ENCODE data around the gene KRTAP5-10.
A peak's percentile ranks its signal among the peaks of the same experiment; 100 is the strongest.
"Not testable (repeated sequence)": the region's sequence is repeated elsewhere in the genome, so short reads cannot be mapped to it uniquely, and the experiment has no call there.

KRTAP5-10 gene

GRCh38 chr11:71568704-71569349 is 3.5 kb downstream of the KRTAP5-10 start:
- Histone ChIP-seq H3K27ac (peak overlapping the region; percentile 19), H3K4me3 (ENCODE audit: low read depth, low read length) (no peak overlapping the region), H3K9me3 (ENCODE audit: control insufficient read depth, low read length) (no peaks in the 10 kb centered on the region), H3K27me3 (ENCODE audit: control insufficient read depth, insufficient read depth, low read length) (no peaks in the 10 kb centered on the region), H3K36me3 (ENCODE audit: control insufficient read depth, insufficient read depth, low read length) (no peaks in the 10 kb centered on the region), H2AFZ (peak overlapping the region; percentile 46), H3K9ac (no peak overlapping the region), H3K4me2 (ENCODE audit: low read length) (no peak overlapping the region), H3K4me1 (no peaks in the 10 kb centered on the region), H3K79me2 (no peaks in the 10 kb centered on the region)
- TF ChIP-seq, protein P1, sequence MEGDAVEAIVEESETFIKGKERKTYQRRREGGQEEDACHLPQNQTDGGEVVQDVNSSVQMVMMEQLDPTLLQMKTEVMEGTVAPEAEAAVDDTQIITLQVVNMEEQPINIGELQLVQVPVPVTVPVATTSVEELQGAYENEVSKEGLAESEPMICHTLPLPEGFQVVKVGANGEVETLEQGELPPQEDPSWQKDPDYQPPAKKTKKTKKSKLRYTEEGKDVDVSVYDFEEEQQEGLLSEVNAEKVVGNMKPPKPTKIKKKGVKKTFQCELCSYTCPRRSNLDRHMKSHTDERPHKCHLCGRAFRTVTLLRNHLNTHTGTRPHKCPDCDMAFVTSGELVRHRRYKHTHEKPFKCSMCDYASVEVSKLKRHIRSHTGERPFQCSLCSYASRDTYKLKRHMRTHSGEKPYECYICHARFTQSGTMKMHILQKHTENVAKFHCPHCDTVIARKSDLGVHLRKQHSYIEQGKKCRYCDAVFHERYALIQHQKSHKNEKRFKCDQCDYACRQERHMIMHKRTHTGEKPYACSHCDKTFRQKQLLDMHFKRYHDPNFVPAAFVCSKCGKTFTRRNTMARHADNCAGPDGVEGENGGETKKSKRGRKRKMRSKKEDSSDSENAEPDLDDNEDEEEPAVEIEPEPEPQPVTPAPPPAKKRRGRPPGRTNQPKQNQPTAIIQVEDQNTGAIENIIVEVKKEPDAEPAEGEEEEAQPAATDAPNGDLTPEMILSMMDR (IDR thresholded peaks at IDR 0.05), result no peak

DNA sequence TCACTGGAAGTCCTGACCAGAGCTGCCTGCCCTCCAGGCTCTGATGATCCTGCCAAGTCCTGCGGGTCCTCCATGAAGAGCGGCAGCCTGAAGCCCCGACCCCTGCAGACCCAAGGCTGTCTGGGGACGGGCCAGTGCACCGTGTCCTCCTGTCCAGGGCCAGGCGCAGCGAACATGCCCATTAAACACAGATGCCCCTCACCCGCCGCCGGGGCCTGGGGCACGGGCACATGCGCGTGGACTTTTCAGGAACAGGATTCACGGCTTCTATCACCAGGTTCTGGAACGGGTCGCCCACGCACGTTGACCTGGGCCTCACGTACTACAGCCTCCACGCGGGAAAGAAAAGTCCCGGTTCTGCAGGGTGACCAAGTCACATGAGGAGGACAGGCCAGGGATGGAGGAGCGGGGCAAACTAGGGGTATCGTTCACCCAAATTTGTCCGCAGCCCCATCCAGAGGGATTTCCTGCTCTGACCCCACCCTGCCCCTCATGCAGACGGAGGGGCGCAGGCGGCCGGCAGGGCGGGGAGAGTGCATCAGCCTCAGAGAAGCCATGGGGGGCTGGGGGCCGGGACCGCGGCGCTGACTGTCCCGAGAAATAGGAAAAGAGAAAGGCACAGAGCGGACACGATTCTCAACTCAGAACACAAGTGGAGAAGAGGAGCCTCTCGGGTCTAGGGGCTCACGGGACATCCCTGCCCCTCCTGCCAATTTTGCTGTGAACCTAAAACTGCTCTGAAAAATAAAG is 5.9 kb downstream of the KRTAP5-10 start:
- H3K9ac ChIP-seq; H3K27me3 ChIP-seq (ENCODE audit: control insufficient read depth, insufficient read depth, low read length); H3K36me3 ChIP-seq (ENCODE audit: control insufficient read depth, insufficient read depth, low read length); H2AFZ ChIP-seq; H3K4me1 ChIP-seq; H3K9me3 ChIP-seq (ENCODE audit: control insufficient read depth, low read length); H3K4me2 ChIP-seq (ENCODE audit: low read length); H3K4me3 ChIP-seq (ENCODE audit: low read depth, low read length); H3K79me2 ChIP-seq; H3K27ac ChIP-seq: not testable (repeated sequence)

DNA sequence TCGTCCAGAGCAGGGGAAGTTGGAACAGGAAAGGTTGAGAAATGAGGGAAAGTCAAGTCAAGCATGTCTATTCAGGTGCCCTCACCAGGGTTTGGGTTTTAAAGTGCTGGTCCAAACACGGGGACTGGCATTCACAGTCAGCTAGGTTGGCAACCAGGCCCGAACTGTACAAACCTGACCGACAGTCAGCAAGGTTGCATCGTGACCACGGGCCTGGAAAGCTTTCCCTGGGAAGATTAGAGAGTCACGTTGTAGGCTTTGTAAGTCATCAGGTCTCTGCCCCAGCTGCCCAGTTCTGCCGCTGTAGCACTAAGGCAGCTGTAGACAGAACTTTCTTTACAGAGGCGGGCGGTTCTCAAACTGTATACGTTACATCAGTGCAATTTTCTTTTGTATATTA is 7.4 kb downstream of the KRTAP5-10 start:
- H3K27me3 ChIP-seq (ENCODE audit: control insufficient read depth, insufficient read depth, low read length), result no peaks in the 10 kb centered on the region
- no peaks in the 10 kb centered on the region for H3K36me3 ChIP-seq (ENCODE audit: control insufficient read depth, insufficient read depth, low read length)
- H3K4me3 ChIP-seq (ENCODE audit: low read depth, low read length), result no peak overlapping the region
- no peak overlapping the region for H3K27ac ChIP-seq
- H3K79me2 ChIP-seq, result no peaks in the 10 kb centered on the region
- TF ChIP-seq, protein P1 (IDR thresholded peaks at IDR 0.05), result no peak
- H3K9ac ChIP-seq, result no peak overlapping the region
- H3K9me3 ChIP-seq (ENCODE audit: control insufficient read depth, low read length), result no peaks in the 10 kb centered on the region
- H3K4me2 ChIP-seq (ENCODE audit: low read length), result no peak overlapping the region
- no peaks in the 10 kb centered on the region for H3K4me1 ChIP-seq
- no peak overlapping the region for H2AFZ ChIP-seq

DNA sequence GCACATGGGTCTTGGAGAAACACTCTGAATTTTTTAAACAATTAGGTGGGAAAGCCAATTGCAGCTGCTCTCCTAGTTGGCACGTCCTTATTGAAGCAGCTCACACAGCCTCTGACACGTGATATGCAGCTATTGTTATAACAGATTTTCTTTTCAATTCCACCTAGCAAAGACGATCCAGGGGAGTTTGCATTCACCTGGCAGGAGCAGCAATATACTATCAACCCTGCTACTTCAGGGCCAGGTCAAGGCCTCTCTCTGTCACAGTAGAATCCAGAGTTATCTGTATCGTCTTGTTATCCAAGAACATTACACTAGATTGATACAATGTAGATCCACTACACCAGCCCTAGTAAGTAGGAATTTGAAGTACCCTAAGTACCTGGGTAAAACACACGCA is 9.1 kb downstream of the KRTAP5-10 start:
- no peaks in the 10 kb centered on the region for H3K79me2 ChIP-seq
- H3K9ac ChIP-seq, result no peak overlapping the region
- no peak overlapping the region for H3K27ac ChIP-seq
- TF ChIP-seq, protein P1 (IDR thresholded peaks at IDR 0.05), result no peak
- no peaks in the 10 kb centered on the region for H3K36me3 ChIP-seq (ENCODE audit: control insufficient read depth, insufficient read depth, low read length)
- no peak overlapping the region for H3K4me3 ChIP-seq (ENCODE audit: low read depth, low read length)
- H3K4me2 ChIP-seq (ENCODE audit: low read length), result no peak overlapping the region
- no peaks in the 10 kb centered on the region for H3K4me1 ChIP-seq
- no peak overlapping the region for H2AFZ ChIP-seq
- H3K27me3 ChIP-seq (ENCODE audit: control insufficient read depth, insufficient read depth, low read length), result no peaks in the 10 kb centered on the region
- H3K9me3 ChIP-seq (ENCODE audit: control insufficient read depth, low read length), result no peaks in the 10 kb centered on the region

- Histone ChIP-seq H3K27me3 (ENCODE audit: control insufficient read depth, insufficient read depth, low read length) (no peaks in the 10 kb centered on the region), H3K27ac (no peak overlapping the region), H3K4me2 (ENCODE audit: low read length) (no peak overlapping the region), H3K79me2 (no peaks in the 10 kb centered on the region), H3K9me3 (ENCODE audit: control insufficient read depth, low read length) (no peaks in the 10 kb centered on the region), H3K36me3 (ENCODE audit: control insufficient read depth, insufficient read depth, low read length) (no peaks in the 10 kb centered on the region), H3K9ac (no peak overlapping the region), H3K4me3 (ENCODE audit: low read depth, low read length) (no peak overlapping the region), H3K4me1 (no peaks in the 10 kb centered on the region), H2AFZ (no peak overlapping the region)
- TF ChIP-seq, protein P1 (IDR thresholded peaks at IDR 0.05), result no peak
Observed at GRCh38 chr11:71575723-71576424, 10.5 kb downstream of the KRTAP5-10 start.

DNA sequence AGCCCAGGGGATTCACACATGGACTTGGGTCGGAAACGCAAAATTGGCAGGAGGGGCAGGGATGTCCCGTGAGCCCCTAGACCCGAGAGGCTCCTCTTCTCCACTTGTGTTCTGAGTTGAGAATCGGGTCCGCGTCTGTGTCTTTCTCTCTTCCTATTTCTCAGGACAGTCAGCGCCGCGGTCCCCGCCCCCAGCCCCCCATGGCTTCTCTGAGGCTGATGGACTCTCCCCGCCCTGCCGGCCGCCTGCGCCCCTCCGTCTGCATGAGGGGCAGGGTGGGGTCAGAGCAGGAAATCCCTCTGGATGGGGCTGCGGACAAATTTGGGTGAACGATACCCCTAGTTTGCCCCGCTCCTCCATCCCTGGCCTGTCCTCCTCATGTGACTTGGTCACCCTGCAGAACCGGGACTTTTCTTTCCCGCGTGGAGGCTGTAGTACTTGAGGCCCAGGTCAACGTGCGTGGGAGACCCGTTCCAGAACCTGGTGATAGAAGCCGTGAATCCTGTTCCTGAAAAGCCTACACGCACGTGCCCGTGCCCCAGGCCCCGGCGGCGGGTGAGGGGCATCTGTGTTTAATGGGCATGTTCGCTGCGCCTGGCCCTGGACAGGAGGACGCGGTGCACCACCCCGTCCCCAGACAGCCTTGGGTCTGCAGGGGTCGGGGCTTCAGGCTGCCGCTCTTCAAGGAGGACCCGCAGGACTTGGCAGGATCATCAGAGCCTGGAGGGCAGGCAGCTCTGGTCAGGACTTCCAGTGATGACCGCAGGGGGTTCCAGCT is 11.5 kb downstream of the KRTAP5-10 start:
- H3K27ac ChIP-seq; H2AFZ ChIP-seq; H3K9me3 ChIP-seq (ENCODE audit: control insufficient read depth, low read length); H3K9ac ChIP-seq; H3K79me2 ChIP-seq; H3K4me2 ChIP-seq (ENCODE audit: low read length); H3K27me3 ChIP-seq (ENCODE audit: control insufficient read depth, insufficient read depth, low read length); H3K4me3 ChIP-seq (ENCODE audit: low read depth, low read length); H3K36me3 ChIP-seq (ENCODE audit: control insufficient read depth, insufficient read depth, low read length); H3K4me1 ChIP-seq: not testable (repeated sequence)
